Smooth muscle cell (in vitro differentiated cells): ENCODE results near the gene DPYSL4. TPM values are rescaled to one million over a fixed set of nuclear protein-coding genes. Genes with fewer than 3 reads are reported as not detected.
A peak's percentile ranks its signal among the peaks of the same experiment; 100 is the strongest.

Source experiments
- DNase-seq: peaks from one replicate; lab custom pipeline; 2025; ENCODE audit not compliant: unreplicated experiment; lab: John Stamatoyannopoulos, UW
- H2AFZ ChIP-seq: fragments of 200-600 bp; sonication (generic); 2 replicates; pipeline ENCODE4 v1.6.0; 2016; ENCODE audit warnings: antibody characterized with exemption, low read depth, mild to moderate bottlenecking
- H3F3A ChIP-seq: fragments of 200-600 bp; sonication (generic); 2 replicates; pipeline ENCODE4 v1.6.0; 2017; ENCODE audit warnings: antibody characterized with exemption, low read depth
- H3K27ac ChIP-seq: fragments of 200-600 bp; sonication (generic); 2 replicates; pipeline ENCODE4 v1.5.1; 2016; ENCODE audit warnings: low read depth, mild to moderate bottlenecking
- H3K27me3 ChIP-seq: fragments of 200-600 bp; sonication (generic); 2 replicates; pipeline ENCODE4 v1.6.1; 2016; ENCODE audit warnings: low read depth, mild to moderate bottlenecking
- H3K36me3 ChIP-seq: fragments of 200-600 bp; sonication (generic); 2 replicates; pipeline ENCODE4 v1.5.1; 2016; ENCODE audit warnings: low read depth
- H3K4me1 ChIP-seq: fragments of 200-600 bp; sonication (generic); 2 replicates; pipeline ENCODE4 v1.5.1; 2016; ENCODE audit warnings: low read depth
- H3K4me2 ChIP-seq: fragments of 200-600 bp; sonication (generic); 2 replicates; pipeline ENCODE4 v1.6.0; 2016; ENCODE audit warnings: mild to moderate bottlenecking
- H3K4me3 ChIP-seq: fragments of 200-600 bp; sonication (generic); 2 replicates; pipeline ENCODE4 v1.5.1; 2016; ENCODE audit warnings: mild to moderate bottlenecking
- H3K79me2 ChIP-seq: fragments of 200-600 bp; sonication (generic); 2 replicates; pipeline ENCODE4 v1.6.0; 2016; ENCODE audit warnings: low read depth, mild to moderate bottlenecking
- H3K9ac ChIP-seq: fragments of 200-600 bp; sonication (generic); 2 replicates; pipeline ENCODE4 v1.6.0; 2016; ENCODE audit warnings: low read depth
- H3K9me3 ChIP-seq: fragments of 200-600 bp; sonication (generic); replicated peaks from 2 replicates; pipeline ENCODE4 v1.5.1; 2016; ENCODE audit warnings: low read depth
- H4K20me1 ChIP-seq: fragments of 200-600 bp; sonication (generic); 2 replicates; pipeline ENCODE4 v1.6.0; 2016; ENCODE audit warnings: low read depth
- WGBS: methylation state at CpG from one replicate; pipeline ENCODE4 v1.1.7; 2016; ENCODE audit warnings: low lambda C conversion rate; 5-methylcytosine and 5-hydroxymethylcytosine counted together
- polyA plus RNA-seq: library from polyadenylated mRNA; unstranded; fragments of >200 nt; fragmentation: Nextera tagmentation; extraction: Ambion mirVana; gene quantifications from 2 replicates; pipeline ENCODE4 v1.2.1, GENCODE V29; 2016
- total RNA-seq: library from RNA; depleted of rRNA; stranded (reverse); fragments of >200 nt; gene quantifications from 2 replicates; pipeline ENCODE4 v1.2.3, GENCODE V29; 2014
- TF ChIP-seq, protein P1 (sequence below): fragments of 200-600 bp; sonication (generic); IDR thresholded peaks from 2 replicates; pipeline ENCODE4 v1.5.1; 2017; ENCODE audit warnings: borderline replicate concordance, mild to moderate bottlenecking, antibody characterized with exemption; ENCODE audit not compliant: insufficient read depth, poor library complexity, severe bottlenecking

DPYSL4 gene
- total and polyA plus RNA-seq, 2 experiments from 2014 or later: 6.0 to 7.4 TPM

DNA sequence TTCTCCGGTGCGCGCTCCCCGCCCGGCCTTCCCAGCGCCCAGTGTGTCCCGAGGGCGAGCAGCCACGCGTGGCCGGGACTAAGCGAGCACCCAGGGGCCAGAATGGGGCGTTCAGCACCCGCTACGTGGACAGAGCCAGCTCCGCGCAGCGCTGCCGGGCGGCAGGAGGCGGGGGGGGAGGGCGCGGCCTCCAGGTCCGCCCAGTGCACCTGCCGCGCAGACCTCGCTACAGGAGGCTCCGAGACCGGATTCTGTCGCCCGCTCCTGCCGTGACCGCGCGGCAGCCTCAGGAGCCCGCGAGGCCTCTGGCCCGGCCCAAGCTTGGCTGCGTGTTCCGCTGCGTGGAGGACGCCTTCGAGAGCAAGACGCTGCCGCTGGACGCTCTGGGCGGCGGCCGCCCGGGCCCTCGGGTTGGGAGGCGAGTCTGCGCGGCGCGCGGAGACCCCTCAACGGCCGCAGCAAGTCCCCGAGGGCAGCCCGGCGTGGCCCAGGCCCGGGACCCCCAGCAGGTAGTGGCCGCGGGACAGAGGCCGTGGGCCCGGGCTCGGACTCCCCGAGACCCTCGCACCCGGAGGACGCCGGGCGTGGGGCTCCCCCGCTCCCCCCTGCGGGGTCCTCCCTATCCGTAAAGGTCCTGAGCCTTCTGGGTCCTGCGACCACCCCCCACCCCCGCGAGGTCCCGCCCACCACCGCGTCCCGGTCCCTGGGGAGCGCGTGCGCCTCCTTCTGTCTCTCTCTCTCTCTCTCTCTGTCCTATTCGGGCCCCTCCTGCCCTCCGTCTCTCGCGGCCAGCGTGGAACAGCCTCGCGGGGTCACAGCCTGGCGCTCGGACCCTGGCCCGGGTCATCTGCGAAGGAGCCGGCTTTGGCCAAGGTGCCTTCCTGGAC is 904 bp upstream of the DPYSL4 start:
- Histone ChIP-seq H3K4me1 (peaks cover 14% of the 10 kb centered on the region), H3F3A (no peaks in the 10 kb centered on the region), H3K27ac (no peak overlapping the region), H2AFZ (no peak overlapping the region), H3K9ac (no peak overlapping the region), H3K9me3 (no peaks in the 10 kb centered on the region), H3K27me3 (peaks cover 81% of the 10 kb centered on the region), H3K4me2 (peak overlapping the region; percentile 83), H3K79me2 (no peaks in the 10 kb centered on the region), H4K20me1 (peaks cover 41% of the 10 kb centered on the region), H3K36me3 (no peaks in the 10 kb centered on the region), H3K4me3 (peak overlapping the region; percentile 42)
- 9% methylated on average over 57 of the region's 99 CpGs for WGBS
- DNase-seq: peak; percentile 16
- TF ChIP-seq, protein P1, sequence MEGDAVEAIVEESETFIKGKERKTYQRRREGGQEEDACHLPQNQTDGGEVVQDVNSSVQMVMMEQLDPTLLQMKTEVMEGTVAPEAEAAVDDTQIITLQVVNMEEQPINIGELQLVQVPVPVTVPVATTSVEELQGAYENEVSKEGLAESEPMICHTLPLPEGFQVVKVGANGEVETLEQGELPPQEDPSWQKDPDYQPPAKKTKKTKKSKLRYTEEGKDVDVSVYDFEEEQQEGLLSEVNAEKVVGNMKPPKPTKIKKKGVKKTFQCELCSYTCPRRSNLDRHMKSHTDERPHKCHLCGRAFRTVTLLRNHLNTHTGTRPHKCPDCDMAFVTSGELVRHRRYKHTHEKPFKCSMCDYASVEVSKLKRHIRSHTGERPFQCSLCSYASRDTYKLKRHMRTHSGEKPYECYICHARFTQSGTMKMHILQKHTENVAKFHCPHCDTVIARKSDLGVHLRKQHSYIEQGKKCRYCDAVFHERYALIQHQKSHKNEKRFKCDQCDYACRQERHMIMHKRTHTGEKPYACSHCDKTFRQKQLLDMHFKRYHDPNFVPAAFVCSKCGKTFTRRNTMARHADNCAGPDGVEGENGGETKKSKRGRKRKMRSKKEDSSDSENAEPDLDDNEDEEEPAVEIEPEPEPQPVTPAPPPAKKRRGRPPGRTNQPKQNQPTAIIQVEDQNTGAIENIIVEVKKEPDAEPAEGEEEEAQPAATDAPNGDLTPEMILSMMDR: no peak

DNA sequence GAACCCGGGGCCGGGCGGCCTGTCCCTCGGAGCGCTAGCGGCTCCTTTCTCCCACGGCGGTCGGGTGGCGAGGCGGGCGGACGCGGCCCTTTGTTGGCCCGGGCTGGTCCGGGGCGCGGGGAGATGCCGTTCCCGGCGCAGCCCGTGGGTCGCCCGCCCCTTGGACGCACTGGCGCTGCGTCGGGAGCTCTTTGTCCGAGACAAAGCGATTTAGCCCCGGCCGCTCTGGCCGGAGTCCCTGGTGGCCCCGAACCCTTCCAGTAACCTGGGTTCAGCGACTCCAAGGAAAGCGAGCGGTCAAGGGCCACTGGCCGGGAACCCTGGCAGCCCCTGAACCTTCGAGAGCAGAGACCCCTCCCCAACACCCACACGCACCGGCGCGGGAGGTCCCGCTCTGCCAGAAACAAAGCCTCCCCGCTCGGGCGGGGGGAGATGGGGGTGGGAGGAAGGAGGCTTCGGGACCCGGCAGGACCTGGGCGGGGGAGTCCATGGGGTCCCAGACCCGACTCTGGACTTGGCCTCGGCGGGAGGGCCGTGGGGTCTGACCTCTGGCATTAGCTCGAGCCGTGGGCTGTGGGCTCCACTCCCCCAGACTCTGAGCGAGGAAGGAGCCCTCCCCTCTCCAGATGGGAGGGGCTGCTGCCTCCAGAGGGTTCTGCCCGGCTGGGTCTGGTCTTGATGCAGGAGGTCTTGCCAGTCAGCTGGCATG is 836 bp downstream of the DPYSL4 start:
- Histone ChIP-seq H3K27me3 (peaks cover 65% of the 10 kb centered on the region), H3K4me2 (peak overlapping the region; percentile 93), H3K36me3 (no peaks in the 10 kb centered on the region), H3K27ac (no peak overlapping the region), H3K9ac (peak overlapping the region; percentile 34), H3F3A (no peaks in the 10 kb centered on the region), H4K20me1 (peaks cover 49% of the 10 kb centered on the region), H3K79me2 (no peaks in the 10 kb centered on the region), H2AFZ (no peak overlapping the region), H3K4me1 (peaks cover 14% of the 10 kb centered on the region), H3K9me3 (no peaks in the 10 kb centered on the region), H3K4me3 (peak overlapping the region; percentile 62)
- TF ChIP-seq, protein P1: no peak
- DNase-seq: no peak
- WGBS: 3% methylated on average over 34 of the region's 58 CpGs

DNA sequence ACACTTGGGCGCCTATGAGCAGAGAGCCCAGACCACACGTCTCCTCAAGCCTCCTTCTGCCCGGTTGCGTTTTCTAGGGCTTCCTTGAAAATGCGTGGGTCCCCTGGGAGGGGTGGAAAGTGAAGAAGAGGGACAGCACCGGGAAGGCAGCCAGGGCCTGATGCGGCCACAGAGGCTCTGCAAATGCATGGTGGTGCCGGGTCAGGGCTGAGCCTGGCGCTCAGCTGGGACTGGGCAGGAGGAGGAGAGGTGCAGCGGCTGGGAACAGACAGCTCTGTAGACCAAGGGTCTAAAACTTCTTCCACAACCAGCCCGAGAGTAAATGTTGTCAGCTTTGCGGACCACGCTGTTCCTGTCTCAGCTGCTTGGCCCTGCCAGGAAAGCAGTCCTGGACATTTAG is 1.6 kb downstream of the DPYSL4 start:
- 78% methylated on average over 13 of the region's 13 CpGs for WGBS
- H3K4me1 ChIP-seq: peaks cover 14% of the 10 kb centered on the region
- no peak for DNase-seq
- H3K9ac ChIP-seq: no peak overlapping the region
- peaks cover 57% of the 10 kb centered on the region for H4K20me1 ChIP-seq
- no peaks in the 10 kb centered on the region for H3K9me3 ChIP-seq
- TF ChIP-seq, protein P1: no peak
- no peak overlapping the region for H3K27ac ChIP-seq
- H2AFZ ChIP-seq: no peak overlapping the region
- H3K4me3 ChIP-seq: peak overlapping the region; percentile 62
- H3K79me2 ChIP-seq: no peaks in the 10 kb centered on the region
- H3F3A ChIP-seq: no peaks in the 10 kb centered on the region
- peak overlapping the region; percentile 93 for H3K4me2 ChIP-seq
- H3K36me3 ChIP-seq: no peaks in the 10 kb centered on the region
- peaks cover 57% of the 10 kb centered on the region for H3K27me3 ChIP-seq
